Measurements from ENCODE around the gene CEACAM5. TPM values are rescaled to one million over a fixed set of nuclear protein-coding genes. Genes with fewer than 3 reads are reported as not detected.

CEACAM5 gene
- 369 TPM for total RNA-seq

DNA sequence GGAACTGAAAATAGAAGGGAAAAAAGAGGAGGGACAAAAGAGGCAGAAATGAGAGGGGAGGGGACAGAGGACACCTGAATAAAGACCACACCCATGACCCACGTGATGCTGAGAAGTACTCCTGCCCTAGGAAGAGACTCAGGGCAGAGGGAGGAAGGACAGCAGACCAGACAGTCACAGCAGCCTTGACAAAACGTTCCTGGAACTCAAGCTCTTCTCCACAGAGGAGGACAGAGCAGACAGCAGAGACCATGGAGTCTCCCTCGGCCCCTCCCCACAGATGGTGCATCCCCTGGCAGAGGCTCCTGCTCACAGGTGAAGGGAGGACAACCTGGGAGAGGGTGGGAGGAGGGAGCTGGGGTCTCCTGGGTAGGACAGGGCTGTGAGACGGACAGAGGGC is at the start of gene CEACAM5:
Gene CEACAM5, plus strand, starts transcription at position 146 of the 400 bp plus-strand sequence. Its CDS starts 106 bp downstream, at position 252.
- ATAC-seq = peak; percentile 49

DNA sequence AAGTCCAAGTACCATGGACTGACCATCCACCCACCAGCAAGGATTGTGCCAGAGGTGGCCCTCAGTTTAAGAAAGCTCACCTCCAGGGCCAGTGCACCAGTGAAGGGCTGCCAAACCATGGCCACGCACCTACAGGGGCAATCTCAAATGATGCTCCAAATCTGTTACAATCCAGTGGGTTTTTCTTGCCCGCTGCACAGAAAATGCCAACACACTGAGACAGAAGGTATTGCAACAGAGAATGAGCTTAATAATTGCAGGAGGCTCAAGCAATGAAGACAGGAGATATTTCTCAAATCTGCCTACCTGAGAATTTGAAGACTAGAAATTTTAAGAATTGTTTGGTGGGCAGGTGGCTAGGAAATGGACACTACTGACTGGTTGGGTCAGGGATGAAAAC is 42.4 kb upstream of the CEACAM5 start:
- ATAC-seq = no peak

DNA sequence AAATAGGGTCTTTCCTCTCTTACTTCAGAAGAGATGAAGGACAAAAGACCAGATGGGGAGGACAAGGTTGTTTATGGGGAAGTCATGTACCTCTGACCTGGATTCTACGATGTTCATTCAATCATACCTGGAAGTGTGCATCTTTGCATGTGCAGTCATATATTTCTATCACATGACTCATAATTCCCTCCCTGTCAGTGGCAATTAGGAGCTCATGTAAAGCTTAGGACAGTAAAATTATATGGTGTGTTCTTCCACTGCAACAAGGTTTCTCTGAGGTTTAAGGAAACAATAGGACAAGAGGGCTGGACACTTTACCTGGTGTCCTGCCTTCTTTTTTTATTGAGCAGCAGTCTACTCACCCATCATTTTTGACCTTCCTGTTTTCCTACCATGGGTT is 40.1 kb upstream of the CEACAM5 start:
- peak; percentile 62 for ATAC-seq

DNA sequence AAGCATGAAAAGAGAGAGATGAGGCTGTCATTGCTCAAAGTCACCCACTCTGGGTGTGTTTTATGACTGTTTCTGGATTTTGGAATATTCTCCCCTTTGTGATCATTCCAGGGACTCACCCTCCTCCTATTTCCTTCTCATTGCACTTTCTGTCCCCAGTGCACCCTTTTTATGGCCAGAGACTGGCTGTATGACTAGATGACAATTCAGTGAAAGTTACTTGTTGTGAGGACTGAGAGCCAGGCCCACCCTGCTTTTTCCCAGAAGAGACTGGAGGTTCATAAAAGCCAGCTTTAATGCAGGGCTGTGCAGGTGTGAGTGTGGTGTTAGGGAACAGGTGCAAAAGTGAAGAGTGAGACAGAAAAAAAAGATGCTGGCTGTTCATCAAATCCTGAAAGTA is 37.7 kb upstream of the CEACAM5 start:
- ATAC-seq = no peak

DNA sequence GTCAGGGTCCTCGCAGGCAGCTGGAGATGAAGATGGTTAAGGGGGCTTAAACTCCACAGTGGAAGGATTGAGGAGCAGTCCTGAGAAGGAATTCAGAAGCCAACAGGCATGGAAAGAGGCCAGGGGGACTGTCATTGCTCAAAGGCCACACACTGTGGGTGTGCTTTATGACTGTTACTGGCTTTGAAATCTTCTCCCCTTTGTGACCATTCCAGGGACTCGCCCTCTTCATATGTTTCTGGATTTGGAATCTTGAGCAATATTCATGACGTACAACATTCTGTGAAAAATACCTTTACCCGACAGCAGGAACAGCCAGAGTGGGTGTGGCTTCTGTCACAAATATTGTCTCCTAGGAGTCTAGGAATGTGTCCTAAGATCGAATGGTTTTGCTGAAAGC is 36.9 kb upstream of the CEACAM5 start:
- peak; percentile 72 for ATAC-seq

DNA sequence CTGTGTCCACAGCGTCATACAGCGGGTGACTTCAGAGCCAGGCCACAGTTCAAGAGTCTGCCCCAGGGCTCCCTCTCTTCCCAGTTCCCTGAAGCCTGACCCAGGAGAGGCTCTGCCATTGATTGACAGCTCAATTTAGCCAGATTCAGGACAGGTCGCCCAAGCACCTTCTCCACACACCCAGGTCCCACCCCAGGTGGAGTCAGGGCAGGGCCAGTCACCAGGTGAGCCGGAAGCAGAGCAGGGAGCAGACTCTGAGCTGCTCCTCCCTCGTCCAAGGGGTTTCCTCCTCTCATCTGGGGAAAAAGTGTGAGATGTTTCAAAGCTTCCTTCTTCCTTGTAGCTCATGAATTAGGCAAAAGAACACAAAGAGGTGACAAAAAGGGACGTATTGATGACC is 26.0 kb upstream of the CEACAM5 start:
- ATAC-seq = peak; percentile 90

DNA sequence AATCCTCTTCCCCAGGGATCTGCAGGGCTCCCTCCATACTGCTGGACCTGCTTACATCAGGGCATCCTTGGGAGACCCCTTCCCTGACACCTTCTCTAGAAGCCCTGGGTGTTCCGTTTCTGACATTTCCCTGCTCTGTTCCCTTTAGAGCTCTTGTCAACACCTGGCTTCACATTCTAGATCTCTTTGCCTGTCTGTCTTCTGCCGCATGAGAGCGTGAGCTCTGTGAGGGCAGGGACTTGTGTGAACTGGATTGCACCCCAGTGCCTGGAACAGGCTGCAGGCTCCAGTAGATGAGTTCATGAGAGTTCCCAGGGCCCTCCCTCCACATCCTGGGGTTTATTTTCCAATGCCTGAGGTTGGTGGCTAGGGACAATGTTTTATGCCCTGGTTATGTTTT is 21.0 kb upstream of the CEACAM5 start:
- no peak for ATAC-seq

DNA sequence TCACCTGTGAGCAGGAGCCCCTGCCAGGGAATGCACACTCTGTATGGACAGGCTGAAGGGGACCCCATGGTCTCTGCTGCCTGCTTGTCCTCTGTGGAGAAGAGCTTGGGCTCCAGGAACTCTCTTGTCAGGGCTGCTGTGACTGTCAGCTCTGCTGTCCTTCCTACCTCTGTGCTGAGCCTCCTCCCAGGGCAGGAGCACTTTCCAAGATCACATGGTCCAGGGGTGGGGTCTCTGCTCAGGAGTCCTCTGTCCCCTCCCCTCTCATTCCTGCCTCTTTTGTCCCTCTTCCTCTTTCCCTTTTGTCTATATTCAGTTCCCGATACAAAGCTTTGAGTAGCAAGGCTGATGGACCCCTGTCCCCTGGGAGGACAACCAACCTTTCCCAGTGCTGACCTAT is 20.3 kb upstream of the CEACAM5 start, which contains the start of gene CEACAM7:
Gene CEACAM7, minus strand, starts transcription at position 173 of the 400 bp plus-strand sequence. Its CDS starts 105 bp downstream, at position 68.
- peak; percentile 27 for ATAC-seq

DNA sequence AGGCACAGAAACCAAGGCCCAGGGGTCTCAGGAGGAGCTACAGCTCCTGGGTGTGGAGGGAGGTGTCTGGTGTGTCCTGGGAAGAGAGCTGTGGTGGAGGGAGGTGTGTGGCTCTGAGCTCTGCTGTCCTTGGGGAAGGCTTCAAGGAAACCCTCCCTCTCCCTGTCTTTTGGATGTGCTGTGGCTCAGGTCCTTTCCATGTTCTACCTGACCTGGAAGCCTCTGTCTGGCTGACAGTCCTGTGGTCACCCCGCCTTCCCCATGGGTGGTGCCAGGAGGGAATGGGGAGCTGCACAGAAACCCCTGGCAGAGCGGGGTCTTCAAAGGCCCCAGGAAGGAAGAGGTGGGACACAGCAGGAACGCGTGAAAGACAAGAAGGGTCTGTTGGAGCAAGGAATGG is 19.7 kb upstream of the CEACAM5 start:
- no peak for ATAC-seq

DNA sequence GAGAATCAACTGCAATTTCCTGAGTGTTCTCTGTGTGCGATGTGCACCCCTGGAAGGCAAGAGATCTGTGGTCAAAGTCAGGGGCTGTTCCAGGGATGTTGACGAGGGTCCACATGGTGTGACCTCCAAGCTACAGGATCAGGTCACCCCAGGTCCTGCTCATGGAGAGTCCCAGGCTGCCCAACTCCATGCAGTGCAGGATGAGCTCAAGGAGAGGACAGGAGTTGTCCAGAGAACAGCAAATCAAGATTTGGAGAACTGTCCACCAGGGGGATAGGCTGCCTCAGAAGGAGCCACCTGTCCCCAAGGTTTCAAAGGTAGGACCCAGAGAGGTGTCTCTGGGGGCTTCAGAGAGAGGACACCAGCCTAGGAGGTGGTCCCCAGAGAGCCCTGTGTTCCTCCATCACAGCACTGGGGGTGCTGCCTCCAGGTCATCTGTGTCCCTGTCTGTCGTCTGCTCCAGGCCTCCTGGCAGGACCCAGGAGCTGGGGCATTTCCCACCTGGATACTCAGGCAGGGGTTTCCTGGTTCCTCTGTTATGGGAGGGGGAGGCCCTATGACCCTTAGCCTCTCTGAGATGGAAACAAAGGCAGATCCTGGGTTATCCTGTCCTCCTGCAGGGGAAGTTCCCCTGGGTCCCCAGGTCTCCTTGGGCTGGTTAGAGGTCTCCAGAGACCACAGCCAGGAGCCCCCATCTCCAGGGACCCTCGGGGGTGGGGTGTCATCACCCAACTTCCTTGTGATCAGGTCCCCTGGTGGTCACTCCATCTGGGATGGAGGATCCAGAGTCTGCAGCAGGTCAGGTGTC is 18.2 kb upstream of the CEACAM5 start:
- no peak for ATAC-seq

DNA sequence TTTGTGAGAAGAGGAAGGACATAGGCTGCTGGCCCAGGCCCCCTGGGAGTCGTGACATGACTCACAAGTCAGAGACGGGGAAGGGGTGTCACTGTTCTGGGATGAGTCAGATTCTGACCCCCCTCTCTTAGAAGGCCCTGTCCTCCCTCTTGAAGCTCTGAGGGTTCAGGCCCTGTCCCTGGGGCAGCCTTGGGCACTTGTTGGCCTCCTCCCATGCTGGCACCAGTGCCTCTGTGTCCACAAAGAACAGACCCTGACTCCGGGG is 17.7 kb upstream of the CEACAM5 start:
- no peak for ATAC-seq

DNA sequence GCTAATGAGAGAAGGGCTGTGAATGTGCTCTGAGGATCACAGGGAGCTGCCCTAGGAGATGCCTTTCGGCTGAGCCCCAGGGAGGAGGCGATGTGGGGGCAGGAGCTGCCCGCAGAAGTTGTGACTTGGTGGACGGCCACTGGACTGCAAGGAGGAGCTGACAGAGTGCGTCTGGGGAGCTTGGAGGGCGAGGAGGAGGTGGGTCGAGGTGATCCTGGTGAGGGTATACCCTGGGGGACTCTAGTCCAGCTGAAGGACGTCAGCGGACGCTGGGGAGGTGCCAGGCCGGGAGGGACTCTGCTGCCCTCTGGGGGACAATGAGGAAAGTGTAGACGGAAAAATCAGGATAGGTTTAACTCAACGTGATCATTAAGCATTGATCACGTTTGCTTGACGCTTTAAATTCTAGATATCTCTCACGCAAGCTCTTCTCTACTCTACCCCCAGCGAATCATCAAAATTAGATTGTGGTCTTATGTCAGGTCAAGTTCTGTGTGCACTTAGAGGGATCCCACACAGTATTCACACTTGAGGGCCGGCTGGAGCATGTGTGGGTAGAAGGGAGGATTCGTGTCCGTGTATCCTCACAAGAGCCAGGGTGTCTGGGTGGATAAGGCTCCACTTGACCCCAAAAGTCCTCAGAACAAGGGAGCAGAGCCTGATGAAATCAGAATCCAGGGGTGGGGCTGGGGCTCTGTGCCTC is 17.0 kb upstream of the CEACAM5 start:
- ATAC-seq = no peak

DNA sequence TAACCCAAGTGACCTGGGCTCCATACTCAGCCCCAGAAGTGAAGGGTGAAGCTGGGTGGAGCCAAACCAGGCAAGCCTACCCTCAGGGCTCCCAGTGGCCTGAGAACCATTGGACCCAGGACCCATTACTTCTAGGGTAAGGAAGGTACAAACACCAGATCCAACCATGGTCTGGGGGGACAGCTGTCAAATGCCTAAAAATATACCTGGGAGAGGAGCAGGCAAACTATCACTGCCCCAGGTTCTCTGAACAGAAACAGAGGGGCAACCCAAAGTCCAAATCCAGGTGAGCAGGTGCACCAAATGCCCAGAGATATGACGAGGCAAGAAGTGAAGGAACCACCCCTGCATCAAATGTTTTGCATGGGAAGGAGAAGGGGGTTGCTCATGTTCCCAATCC is 14.2 kb upstream of the CEACAM5 start:
- no peak for ATAC-seq

DNA sequence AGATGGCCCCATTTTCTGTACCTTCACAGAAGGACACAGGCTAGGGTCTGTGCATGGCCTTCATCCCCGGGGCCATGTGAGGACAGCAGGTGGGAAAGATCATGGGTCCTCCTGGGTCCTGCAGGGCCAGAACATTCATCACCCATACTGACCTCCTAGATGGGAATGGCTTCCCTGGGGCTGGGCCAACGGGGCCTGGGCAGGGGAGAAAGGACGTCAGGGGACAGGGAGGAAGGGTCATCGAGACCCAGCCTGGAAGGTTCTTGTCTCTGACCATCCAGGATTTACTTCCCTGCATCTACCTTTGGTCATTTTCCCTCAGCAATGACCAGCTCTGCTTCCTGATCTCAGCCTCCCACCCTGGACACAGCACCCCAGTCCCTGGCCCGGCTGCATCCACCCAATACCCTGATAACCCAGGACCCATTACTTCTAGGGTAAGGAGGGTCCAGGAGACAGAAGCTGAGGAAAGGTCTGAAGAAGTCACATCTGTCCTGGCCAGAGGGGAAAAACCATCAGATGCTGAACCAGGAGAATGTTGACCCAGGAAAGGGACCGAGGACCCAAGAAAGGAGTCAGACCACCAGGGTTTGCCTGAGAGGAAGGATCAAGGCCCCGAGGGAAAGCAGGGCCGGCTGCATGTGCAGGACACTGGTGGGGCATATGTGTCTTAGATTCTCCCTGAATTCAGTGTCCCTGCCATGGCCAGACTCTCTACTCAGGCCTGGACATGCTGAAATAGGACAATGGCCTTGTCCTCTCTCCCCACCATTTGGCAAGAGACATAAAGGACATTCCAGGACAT is 13.4 kb upstream of the CEACAM5 start:
- no peak for ATAC-seq

DNA sequence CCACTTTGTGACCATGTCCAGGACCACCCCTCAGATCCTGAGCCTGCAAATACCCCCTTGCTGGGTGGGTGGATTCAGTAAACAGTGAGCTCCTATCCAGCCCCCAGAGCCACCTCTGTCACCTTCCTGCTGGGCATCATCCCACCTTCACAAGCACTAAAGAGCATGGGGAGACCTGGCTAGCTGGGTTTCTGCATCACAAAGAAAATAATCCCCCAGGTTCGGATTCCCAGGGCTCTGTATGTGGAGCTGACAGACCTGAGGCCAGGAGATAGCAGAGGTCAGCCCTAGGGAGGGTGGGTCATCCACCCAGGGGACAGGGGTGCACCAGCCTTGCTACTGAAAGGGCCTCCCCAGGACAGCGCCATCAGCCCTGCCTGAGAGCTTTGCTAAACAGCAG is 12.7 kb upstream of the CEACAM5 start:
- ATAC-seq = no peak

DNA sequence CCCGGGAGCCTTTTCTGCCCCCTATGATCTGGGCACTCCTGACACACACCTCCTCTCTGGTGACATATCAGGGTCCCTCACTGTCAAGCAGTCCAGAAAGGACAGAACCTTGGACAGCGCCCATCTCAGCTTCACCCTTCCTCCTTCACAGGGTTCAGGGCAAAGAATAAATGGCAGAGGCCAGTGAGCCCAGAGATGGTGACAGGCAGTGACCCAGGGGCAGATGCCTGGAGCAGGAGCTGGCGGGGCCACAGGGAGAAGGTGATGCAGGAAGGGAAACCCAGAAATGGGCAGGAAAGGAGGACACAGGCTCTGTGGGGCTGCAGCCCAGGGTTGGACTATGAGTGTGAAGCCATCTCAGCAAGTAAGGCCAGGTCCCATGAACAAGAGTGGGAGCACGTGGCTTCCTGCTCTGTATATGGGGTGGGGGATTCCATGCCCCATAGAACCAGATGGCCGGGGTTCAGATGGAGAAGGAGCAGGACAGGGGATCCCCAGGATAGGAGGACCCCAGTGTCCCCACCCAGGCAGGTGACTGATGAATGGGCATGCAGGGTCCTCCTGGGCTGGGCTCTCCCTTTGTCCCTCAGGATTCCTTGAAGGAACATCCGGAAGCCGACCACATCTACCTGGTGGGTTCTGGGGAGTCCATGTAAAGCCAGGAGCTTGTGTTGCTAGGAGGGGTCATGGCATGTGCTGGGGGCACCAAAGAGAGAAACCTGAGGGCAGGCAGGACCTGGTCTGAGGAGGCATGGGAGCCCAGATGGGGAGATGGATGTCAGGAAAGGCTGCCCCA is 11.8 kb upstream of the CEACAM5 start:
- peak; percentile 9 for ATAC-seq

DNA sequence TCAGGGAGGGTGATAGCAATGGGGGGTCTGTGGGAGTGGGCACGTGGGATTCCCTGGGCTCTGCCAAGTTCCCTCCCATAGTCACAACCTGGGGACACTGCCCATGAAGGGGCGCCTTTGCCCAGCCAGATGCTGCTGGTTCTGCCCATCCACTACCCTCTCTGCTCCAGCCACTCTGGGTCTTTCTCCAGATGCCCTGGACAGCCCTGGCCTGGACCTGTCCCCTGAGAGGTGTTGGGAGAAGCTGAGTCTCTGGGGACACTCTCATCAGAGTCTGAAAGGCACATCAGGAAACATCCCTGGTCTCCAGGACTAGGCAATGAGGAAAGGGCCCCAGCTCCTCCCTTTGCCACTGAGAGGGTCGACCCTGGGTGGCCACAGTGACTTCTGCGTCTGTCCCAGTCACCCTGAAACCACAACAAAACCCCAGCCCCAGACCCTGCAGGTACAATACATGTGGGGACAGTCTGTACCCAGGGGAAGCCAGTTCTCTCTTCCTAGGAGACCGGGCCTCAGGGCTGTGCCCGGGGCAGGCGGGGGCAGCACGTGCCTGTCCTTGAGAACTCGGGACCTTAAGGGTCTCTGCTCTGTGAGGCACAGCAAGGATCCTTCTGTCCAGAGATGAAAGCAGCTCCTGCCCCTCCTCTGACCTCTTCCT is 11.1 kb upstream of the CEACAM5 start:
- no peak for ATAC-seq

DNA sequence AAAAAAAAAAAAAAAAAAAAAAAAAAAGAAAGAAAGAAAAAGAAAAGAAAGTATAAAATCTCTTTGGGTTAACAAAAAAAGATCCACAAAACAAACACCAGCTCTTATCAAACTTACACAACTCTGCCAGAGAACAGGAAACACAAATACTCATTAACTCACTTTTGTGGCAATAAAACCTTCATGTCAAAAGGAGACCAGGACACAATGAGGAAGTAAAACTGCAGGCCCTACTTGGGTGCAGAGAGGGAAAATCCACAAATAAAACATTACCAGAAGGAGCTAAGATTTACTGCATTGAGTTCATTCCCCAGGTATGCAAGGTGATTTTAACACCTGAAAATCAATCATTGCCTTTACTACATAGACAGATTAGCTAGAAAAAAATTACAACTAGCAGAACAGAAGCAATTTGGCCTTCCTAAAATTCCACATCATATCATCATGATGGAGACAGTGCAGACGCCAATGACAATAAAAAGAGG is 9.6 kb upstream of the CEACAM5 start:
- no peak for ATAC-seq

DNA sequence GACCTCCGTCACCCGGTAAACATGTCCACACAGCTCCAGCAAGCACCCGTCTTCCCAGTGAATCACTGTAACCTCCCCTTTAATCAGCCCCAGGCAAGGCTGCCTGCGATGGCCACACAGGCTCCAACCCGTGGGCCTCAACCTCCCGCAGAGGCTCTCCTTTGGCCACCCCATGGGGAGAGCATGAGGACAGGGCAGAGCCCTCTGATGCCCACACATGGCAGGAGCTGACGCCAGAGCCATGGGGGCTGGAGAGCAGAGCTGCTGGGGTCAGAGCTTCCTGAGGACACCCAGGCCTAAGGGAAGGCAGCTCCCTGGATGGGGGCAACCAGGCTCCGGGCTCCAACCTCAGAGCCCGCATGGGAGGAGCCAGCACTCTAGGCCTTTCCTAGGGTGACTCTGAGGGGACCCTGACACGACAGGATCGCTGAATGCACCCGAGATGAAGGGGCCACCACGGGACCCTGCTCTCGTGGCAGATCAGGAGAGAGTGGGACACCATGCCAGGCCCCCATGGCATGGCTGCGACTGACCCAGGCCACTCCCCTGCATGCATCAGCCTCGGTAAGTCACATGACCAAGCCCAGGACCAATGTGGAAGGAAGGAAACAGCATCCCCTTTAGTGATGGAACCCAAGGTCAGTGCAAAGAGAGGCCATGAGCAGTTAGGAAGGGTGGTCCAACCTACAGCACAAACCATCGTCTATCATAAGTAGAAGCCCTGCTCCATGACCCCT is 9.0 kb upstream of the CEACAM5 start:
- ATAC-seq = peak; percentile 44

DNA sequence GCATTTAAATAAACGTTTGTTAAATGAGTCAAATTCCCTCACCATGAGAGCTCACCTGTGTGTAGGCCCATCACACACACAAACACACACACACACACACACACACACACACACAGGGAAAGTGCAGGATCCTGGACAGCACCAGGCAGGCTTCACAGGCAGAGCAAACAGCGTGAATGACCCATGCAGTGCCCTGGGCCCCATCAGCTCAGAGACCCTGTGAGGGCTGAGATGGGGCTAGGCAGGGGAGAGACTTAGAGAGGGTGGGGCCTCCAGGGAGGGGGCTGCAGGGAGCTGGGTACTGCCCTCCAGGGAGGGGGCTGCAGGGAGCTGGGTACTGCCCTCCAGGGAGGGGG is 8.5 kb upstream of the CEACAM5 start:
- no peak for ATAC-seq

Data from esophagus mucosa (tissue), 1 donor.